ENCODE results near the gene PYGM. TPM values are rescaled to one million over a fixed set of nuclear protein-coding genes. Genes with fewer than 3 reads are reported as not detected.

Gene PYGM
- total RNA-seq, 3 donors from 2014 or later = 1.3 to 4.5 (median 3.4) TPM

DNA sequence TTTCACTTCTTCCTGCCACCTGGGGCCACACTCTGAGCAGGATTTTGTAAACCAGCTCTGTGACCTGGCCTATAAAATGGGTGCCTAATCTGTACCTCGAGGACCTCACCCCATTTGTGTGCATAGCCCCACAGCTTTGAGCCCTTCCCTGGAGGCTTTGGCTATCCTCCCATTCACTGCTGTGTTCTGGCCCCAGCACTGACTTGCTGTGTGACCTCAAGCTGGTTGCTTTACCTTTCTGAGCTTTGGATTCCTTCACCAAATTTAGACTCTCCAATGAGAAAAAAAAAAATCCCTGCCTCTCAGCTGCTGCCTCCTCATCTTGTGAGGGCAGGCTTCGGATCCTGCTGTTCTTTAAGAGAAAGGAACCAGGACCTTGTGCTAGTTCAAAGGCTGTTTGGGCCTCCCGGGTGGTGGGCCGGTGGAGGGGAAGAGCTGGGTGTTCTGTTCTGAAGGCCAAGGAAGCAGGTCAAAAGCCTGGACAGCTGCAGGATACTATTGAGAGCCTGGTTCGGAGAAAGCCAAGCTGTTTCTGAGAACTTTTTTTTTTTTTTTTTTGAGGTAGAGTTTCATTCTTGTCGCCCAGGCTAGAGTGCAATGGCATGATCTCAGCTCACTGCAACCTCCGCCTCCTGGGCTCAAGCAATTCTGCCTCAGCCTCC, 1.1 kb upstream of the PYGM start:
- Histone ChIP-seq H3K4me1 (peaks cover 6 to 14% of the 10 kb centered on the region in 2 donors), H3K27ac (peak overlapping the region in 1 of 2 donors; percentile 69), H3K27me3 (no peaks in the 10 kb centered on the region), H3K36me3 (peaks cover 9% of the 10 kb centered on the region), H3K9me3 (no peaks in the 10 kb centered on the region), H3K4me3 (no peak overlapping the region)
- intact Hi-C loops (cut with DNase I; ENCODE audit: low total_unique reads) = no loop called here
- peak in 1 of 2 donors; percentile 9 for DNase-seq (ENCODE audit: low spot score in 2 of 2)
- no peak for TF ChIP-seq POLR2A (IDR thresholded peaks at IDR 0.05)
- TF ChIP-seq, protein P1, sequence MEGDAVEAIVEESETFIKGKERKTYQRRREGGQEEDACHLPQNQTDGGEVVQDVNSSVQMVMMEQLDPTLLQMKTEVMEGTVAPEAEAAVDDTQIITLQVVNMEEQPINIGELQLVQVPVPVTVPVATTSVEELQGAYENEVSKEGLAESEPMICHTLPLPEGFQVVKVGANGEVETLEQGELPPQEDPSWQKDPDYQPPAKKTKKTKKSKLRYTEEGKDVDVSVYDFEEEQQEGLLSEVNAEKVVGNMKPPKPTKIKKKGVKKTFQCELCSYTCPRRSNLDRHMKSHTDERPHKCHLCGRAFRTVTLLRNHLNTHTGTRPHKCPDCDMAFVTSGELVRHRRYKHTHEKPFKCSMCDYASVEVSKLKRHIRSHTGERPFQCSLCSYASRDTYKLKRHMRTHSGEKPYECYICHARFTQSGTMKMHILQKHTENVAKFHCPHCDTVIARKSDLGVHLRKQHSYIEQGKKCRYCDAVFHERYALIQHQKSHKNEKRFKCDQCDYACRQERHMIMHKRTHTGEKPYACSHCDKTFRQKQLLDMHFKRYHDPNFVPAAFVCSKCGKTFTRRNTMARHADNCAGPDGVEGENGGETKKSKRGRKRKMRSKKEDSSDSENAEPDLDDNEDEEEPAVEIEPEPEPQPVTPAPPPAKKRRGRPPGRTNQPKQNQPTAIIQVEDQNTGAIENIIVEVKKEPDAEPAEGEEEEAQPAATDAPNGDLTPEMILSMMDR (IDR thresholded peaks at IDR 0.05) = no peak
- no peak for TF ChIP-seq POLR2AphosphoS5 (IDR thresholded peaks at IDR 0.05)

DNA sequence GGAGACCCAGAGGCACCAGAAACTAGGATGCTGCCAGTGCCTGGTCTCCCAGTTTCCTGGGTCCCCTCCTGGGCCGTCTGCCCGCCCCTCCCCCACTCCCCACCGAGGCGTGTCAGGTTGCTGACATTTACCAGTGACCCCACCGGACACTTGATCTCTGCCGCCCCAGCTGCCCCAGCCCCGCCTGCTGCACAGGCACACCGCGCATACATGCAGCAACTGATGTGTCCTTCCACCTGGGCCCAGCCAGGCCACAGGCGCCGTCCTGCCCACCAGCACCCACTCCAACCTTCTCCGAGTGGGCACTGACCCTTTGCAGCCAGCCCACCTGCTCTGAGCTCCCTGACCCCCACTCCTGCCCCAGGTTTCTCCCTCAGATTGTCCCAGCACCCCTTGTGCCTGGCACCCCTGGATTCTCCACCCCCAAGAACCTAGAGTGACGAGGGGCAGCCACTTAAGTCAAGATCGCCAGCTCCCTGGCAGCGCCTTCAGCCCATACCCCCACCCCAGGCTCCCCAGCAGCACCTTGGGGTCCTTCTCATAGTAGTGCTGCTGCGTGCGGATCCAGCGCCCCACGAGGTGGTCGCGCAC, 548 bp downstream of the PYGM start:
- Histone ChIP-seq H3K9me3 (no peaks in the 10 kb centered on the region), H3K27ac (peak overlapping the region in 1 of 2 donors; percentile 69), H3K4me3 (peak overlapping the region in 2 of 3 donors; percentile 21 to 35), H3K36me3 (no peaks in the 10 kb centered on the region), H3K4me1 (peaks cover 6 to 14% of the 10 kb centered on the region in 2 donors), H3K27me3 (no peaks in the 10 kb centered on the region)
- TF ChIP-seq POLR2AphosphoS5 (IDR thresholded peaks at IDR 0.05) (no peak), POLR2A (IDR thresholded peaks at IDR 0.05) (no peak)
- TF ChIP-seq, protein P1 (IDR thresholded peaks at IDR 0.05) = no peak
- peak in 1 of 2 donors; percentile 49 for DNase-seq (ENCODE audit: low spot score in 2 of 2)
- intact Hi-C loops (cut with DNase I; ENCODE audit: low total_unique reads) = no loop called here

DNA sequence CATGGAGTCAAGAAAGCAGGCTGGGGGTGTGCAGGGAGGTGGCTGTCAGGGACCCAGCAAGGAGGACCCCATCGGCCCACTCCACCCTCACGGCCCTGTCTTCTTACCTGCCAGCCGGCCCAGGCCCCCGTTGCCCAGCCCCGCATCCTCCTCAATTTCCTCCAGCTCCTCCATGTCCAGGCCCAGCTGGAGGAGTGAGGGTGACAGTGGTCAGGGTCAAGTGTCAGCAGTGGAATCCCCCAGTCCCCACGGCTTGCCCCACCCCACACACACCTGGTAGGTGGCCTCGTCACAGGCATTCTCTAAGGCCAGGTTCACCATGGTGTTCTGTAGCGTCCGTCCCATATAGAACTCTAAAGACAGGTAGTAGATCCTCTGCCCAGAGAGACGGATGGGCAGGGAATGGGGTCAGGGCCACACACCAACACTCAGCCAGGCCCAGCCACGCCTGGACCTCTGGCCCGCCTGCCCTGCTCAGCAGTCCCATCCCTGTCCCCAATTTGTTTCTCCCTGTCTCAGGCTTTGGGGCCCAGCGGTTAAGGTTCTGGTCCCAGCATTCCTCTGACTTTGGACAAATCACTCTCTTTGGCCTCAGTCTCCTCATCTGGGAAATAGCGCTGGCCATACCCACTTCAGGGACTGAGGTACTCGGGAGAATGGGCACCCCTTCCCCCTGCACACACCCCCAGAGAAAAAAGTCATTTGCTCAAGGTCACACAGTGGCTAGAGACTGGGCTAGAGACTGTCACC, 1.3 kb downstream of the PYGM start:
- H3K4me3 ChIP-seq = no peak overlapping the region
- H3K27ac ChIP-seq = no peak overlapping the region
- H3K4me1 ChIP-seq = peaks cover 2 to 9% of the 10 kb centered on the region in 2 donors
- no peaks in the 10 kb centered on the region for H3K9me3 ChIP-seq
- H3K36me3 ChIP-seq = no peaks in the 10 kb centered on the region
- H3K27me3 ChIP-seq = no peaks in the 10 kb centered on the region
- TF ChIP-seq POLR2AphosphoS5 (IDR thresholded peaks at IDR 0.05) = no peak
- TF ChIP-seq, protein P1 (IDR thresholded peaks at IDR 0.05) = no peak
- TF ChIP-seq POLR2A (IDR thresholded peaks at IDR 0.05) = no peak
- peak in 1 of 2 donors; percentile 34 for DNase-seq (ENCODE audit: low spot score in 2 of 2)
- intact Hi-C loops (cut with DNase I; ENCODE audit: low total_unique reads) = no loop called here

DNA sequence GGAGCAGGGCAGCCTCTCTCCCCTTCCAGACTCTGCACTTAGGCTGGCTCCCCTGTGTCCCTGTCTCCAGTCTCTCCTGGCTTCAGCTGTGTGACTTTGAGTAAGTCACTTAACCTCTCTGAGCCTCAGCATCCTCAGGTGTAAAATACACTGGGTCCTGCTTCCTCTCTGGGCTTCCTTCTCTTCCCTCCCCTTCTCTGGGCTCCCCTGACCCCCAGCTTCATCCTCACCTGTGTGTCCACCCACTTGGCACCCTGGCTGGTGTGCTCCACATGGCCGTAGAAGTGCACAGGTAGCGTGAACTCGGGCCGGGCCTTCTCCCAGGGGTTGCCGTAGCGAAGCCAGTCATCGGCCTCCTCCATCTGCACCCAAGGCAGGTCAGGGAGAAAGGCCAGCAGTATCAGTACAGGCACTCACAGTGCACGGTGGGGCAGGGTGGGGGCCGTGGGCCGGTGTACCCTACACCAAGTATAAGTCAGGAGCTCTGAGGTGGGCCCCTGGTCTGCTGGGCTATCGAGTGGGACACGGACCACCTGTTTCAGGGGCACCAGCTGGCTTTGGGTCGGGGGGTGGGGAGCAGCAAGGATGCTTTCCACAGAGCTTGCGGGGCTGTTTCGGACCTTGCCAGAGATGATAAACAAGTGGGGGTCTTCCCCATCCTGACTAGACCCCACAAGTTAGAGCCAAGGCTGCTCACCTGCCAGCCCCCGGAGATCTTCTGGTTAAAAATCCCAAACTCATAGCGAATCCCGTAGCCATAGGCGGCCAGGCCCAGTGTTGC, 2.0 kb downstream of the PYGM start:
- peak in 1 of 2 donors; percentile 47 for DNase-seq (ENCODE audit: low spot score in 2 of 2)
- Histone ChIP-seq H3K27ac (no peak overlapping the region), H3K9me3 (no peaks in the 10 kb centered on the region)

More for the DNA sequence above, 2.0 kb downstream of the PYGM start:
- Histone ChIP-seq H3K27me3 (no peaks in the 10 kb centered on the region), H3K4me3 (no peak overlapping the region), H3K4me1 (peaks cover 0 to 4% of the 10 kb centered on the region in 2 donors), H3K36me3 (no peaks in the 10 kb centered on the region)
- intact Hi-C loops (cut with DNase I; ENCODE audit: low total_unique reads) = no loop called here
- TF ChIP-seq POLR2A (IDR thresholded peaks at IDR 0.05) (no peak), POLR2AphosphoS5 (IDR thresholded peaks at IDR 0.05) (no peak)
- TF ChIP-seq, protein P1 (IDR thresholded peaks at IDR 0.05) = no peak
